ENCODE results near the gene ZDHHC11.
A peak's percentile ranks its signal among the peaks of the same experiment; 100 is the strongest.

ZDHHC11 gene

GRCh38 chr5:883475-884181 lies 32.8 kb upstream of the ZDHHC11 start:
- Histone ChIP-seq H3K4me2 (ENCODE audit: low read length, poor library complexity, severe bottlenecking) (no peak overlapping the region), H3K36me3 (ENCODE audit: control insufficient read depth in 1 of 2, insufficient read depth in 2 of 2, low read depth in 1 of 2, low read length in 2 of 2) (peaks cover 76 to 83% of the 10 kb centered on the region in 2 experiments), H2BK120ac (ENCODE audit: low read depth, low read length) (no peak overlapping the region), H3K14ac (ENCODE audit: low read length in 2 of 2) (no peak overlapping the region), H2AFZ (ENCODE audit: low read depth, low read length) (no peak overlapping the region), H2BK5ac (ENCODE audit: low read depth, low read length, poor library complexity, severe bottlenecking) (no peak overlapping the region), H3K4me3 (ENCODE audit: insufficient read depth in 1 of 2, low read depth in 1 of 2, low read length in 2 of 2) (no peak overlapping the region), H3K27me3 (ENCODE audit: control insufficient read depth in 1 of 2, insufficient read depth in 1 of 2, low read length in 2 of 2) (no peaks in the 10 kb centered on the region), H3K4me1 (ENCODE audit: control insufficient read depth, insufficient read depth, low read depth, low read length) (peaks cover 4% of the 10 kb centered on the region), H4K8ac (ENCODE audit: low read length) (no peak overlapping the region), H2AK5ac (ENCODE audit: low read length, severe bottlenecking) (no peak overlapping the region), H3K79me1 (replicated peaks; ENCODE audit: low read length, poor library complexity, severe bottlenecking) (peaks cover 44% of the 10 kb centered on the region), H3K27ac (ENCODE audit: low read length, poor library complexity, severe bottlenecking) (no peak overlapping the region), H2BK12ac (ENCODE audit: low read length in 2 of 2) (no peak overlapping the region), H4K91ac (ENCODE audit: low read length) (no peak overlapping the region), H2BK15ac (ENCODE audit: low read depth, poor library complexity, severe bottlenecking) (no peak overlapping the region), H3K4ac (ENCODE audit: low read depth in 1 of 2, low read length in 2 of 2) (no peak overlapping the region), H3K9me3 (ENCODE audit: control insufficient read depth, low read length) (no peaks in the 10 kb centered on the region), H3K9ac (ENCODE audit: low read length) (no peak overlapping the region), H3K23ac (ENCODE audit: low read length in 2 of 2) (no peak overlapping the region), H3K18ac (ENCODE audit: low read depth in 1 of 2, low read length in 2 of 2) (no peak overlapping the region)
- 93% methylated on average over 29 of the region's 29 CpGs for WGBS
- DNase-seq: no peak

GRCh38 chr5:882253-883183 lies 31.7 kb upstream of the ZDHHC11 start:
- Histone ChIP-seq H3K79me1 (replicated peaks; ENCODE audit: low read length, poor library complexity, severe bottlenecking) (peaks cover 46% of the 10 kb centered on the region), H3K36me3 (ENCODE audit: control insufficient read depth in 1 of 2, insufficient read depth in 2 of 2, low read depth in 1 of 2, low read length in 2 of 2) (peaks cover 77 to 80% of the 10 kb centered on the region in 2 experiments), H3K9me3 (ENCODE audit: control insufficient read depth, low read length) (no peaks in the 10 kb centered on the region), H3K14ac (ENCODE audit: low read length in 2 of 2) (no peak overlapping the region), H2BK12ac (ENCODE audit: low read length in 2 of 2) (peak overlapping the region in 1 of 2 experiments; percentile 18), H2BK15ac (ENCODE audit: low read depth, poor library complexity, severe bottlenecking) (no peak overlapping the region), H3K4me1 (ENCODE audit: control insufficient read depth, insufficient read depth, low read depth, low read length) (peaks cover 4% of the 10 kb centered on the region), H3K4me2 (ENCODE audit: low read length, poor library complexity, severe bottlenecking) (no peak overlapping the region), H2AFZ (ENCODE audit: low read depth, low read length) (no peak overlapping the region), H2BK5ac (ENCODE audit: low read depth, low read length, poor library complexity, severe bottlenecking) (no peak overlapping the region), H2BK120ac (ENCODE audit: low read depth, low read length) (no peak overlapping the region), H3K4ac (ENCODE audit: low read depth in 1 of 2, low read length in 2 of 2) (no peak overlapping the region), H3K27me3 (ENCODE audit: control insufficient read depth in 1 of 2, insufficient read depth in 1 of 2, low read length in 2 of 2) (no peaks in the 10 kb centered on the region), H3K27ac (ENCODE audit: low read length, poor library complexity, severe bottlenecking) (no peak overlapping the region), H2AK5ac (ENCODE audit: low read length, severe bottlenecking) (no peak overlapping the region), H3K18ac (ENCODE audit: low read depth in 1 of 2, low read length in 2 of 2) (no peak overlapping the region), H4K8ac (ENCODE audit: low read length) (no peak overlapping the region), H3K23ac (ENCODE audit: low read length in 2 of 2) (no peak overlapping the region), H4K91ac (ENCODE audit: low read length) (no peak overlapping the region), H3K4me3 (ENCODE audit: insufficient read depth in 1 of 2, low read depth in 1 of 2, low read length in 2 of 2) (no peak overlapping the region), H3K9ac (ENCODE audit: low read length) (no peak overlapping the region)
- DNase-seq: no peak
- 98% methylated on average over 33 of the region's 33 CpGs for WGBS

- no peak overlapping the region for H3K9ac ChIP-seq (ENCODE audit: low read length)
- WGBS: 95% methylated on average over 12 of the region's 12 CpGs
- H2AK5ac ChIP-seq (ENCODE audit: low read length, severe bottlenecking): no peak overlapping the region
- H3K4me1 ChIP-seq (ENCODE audit: control insufficient read depth, insufficient read depth, low read depth, low read length): peaks cover 4% of the 10 kb centered on the region
- no peaks in the 10 kb centered on the region for H3K27me3 ChIP-seq (ENCODE audit: control insufficient read depth in 1 of 2, insufficient read depth in 1 of 2, low read length in 2 of 2)
- no peak overlapping the region for H3K18ac ChIP-seq (ENCODE audit: low read depth in 1 of 2, low read length in 2 of 2)
- H3K27ac ChIP-seq (ENCODE audit: low read length, poor library complexity, severe bottlenecking): no peak overlapping the region
- H3K36me3 ChIP-seq (ENCODE audit: control insufficient read depth in 1 of 2, insufficient read depth in 2 of 2, low read depth in 1 of 2, low read length in 2 of 2): peaks cover 77 to 80% of the 10 kb centered on the region in 2 experiments
- no peak overlapping the region for H4K8ac ChIP-seq (ENCODE audit: low read length)
- no peak for DNase-seq
- H3K4me3 ChIP-seq (ENCODE audit: insufficient read depth in 1 of 2, low read depth in 1 of 2, low read length in 2 of 2): no peak overlapping the region
- H2BK5ac ChIP-seq (ENCODE audit: low read depth, low read length, poor library complexity, severe bottlenecking): no peak overlapping the region
- peaks cover 52% of the 10 kb centered on the region for H3K79me1 ChIP-seq (replicated peaks; ENCODE audit: low read length, poor library complexity, severe bottlenecking)
- H3K23ac ChIP-seq (ENCODE audit: low read length in 2 of 2): no peak overlapping the region
- H2AFZ ChIP-seq (ENCODE audit: low read depth, low read length): no peak overlapping the region
- H3K14ac ChIP-seq (ENCODE audit: low read length in 2 of 2): no peak overlapping the region
- H2BK120ac ChIP-seq (ENCODE audit: low read depth, low read length): no peak overlapping the region
- no peak overlapping the region for H2BK15ac ChIP-seq (ENCODE audit: low read depth, poor library complexity, severe bottlenecking)
- H3K4ac ChIP-seq (ENCODE audit: low read depth in 1 of 2, low read length in 2 of 2): no peak overlapping the region
- H2BK12ac ChIP-seq (ENCODE audit: low read length in 2 of 2): no peak overlapping the region
- no peak overlapping the region for H3K4me2 ChIP-seq (ENCODE audit: low read length, poor library complexity, severe bottlenecking)
- H3K9me3 ChIP-seq (ENCODE audit: control insufficient read depth, low read length): no peaks in the 10 kb centered on the region
- no peak overlapping the region for H4K91ac ChIP-seq (ENCODE audit: low read length)
Measured at GRCh38 chr5:881551-881935, 30.8 kb upstream of the ZDHHC11 start.

- H3K9ac ChIP-seq (ENCODE audit: low read length): no peak overlapping the region
- no peak overlapping the region for H2BK15ac ChIP-seq (ENCODE audit: low read depth, poor library complexity, severe bottlenecking)
- H2AFZ ChIP-seq (ENCODE audit: low read depth, low read length): no peak overlapping the region
- no peak overlapping the region for H3K4ac ChIP-seq (ENCODE audit: low read depth in 1 of 2, low read length in 2 of 2)
- H2BK12ac ChIP-seq (ENCODE audit: low read length in 2 of 2): no peak overlapping the region
- H3K4me2 ChIP-seq (ENCODE audit: low read length, poor library complexity, severe bottlenecking): no peak overlapping the region
- no peak overlapping the region for H4K8ac ChIP-seq (ENCODE audit: low read length)
- 97% methylated on average over 35 of the region's 35 CpGs for WGBS
- H3K9me3 ChIP-seq (ENCODE audit: control insufficient read depth, low read length): no peaks in the 10 kb centered on the region
- no peak overlapping the region for H2BK5ac ChIP-seq (ENCODE audit: low read depth, low read length, poor library complexity, severe bottlenecking)
- no peak overlapping the region for H3K27ac ChIP-seq (ENCODE audit: low read length, poor library complexity, severe bottlenecking)
- no peak overlapping the region for H2BK120ac ChIP-seq (ENCODE audit: low read depth, low read length)
- H3K18ac ChIP-seq (ENCODE audit: low read depth in 1 of 2, low read length in 2 of 2): no peak overlapping the region
- H3K23ac ChIP-seq (ENCODE audit: low read length in 2 of 2): no peak overlapping the region
- H4K91ac ChIP-seq (ENCODE audit: low read length): no peak overlapping the region
- H3K27me3 ChIP-seq (ENCODE audit: control insufficient read depth in 1 of 2, insufficient read depth in 1 of 2, low read length in 2 of 2): no peaks in the 10 kb centered on the region
- no peak overlapping the region for H3K14ac ChIP-seq (ENCODE audit: low read length in 2 of 2)
- no peak overlapping the region for H3K4me3 ChIP-seq (ENCODE audit: insufficient read depth in 1 of 2, low read depth in 1 of 2, low read length in 2 of 2)
- no peak for DNase-seq
- peaks cover 4% of the 10 kb centered on the region for H3K4me1 ChIP-seq (ENCODE audit: control insufficient read depth, insufficient read depth, low read depth, low read length)
- peaks cover 77 to 80% of the 10 kb centered on the region in 2 experiments for H3K36me3 ChIP-seq (ENCODE audit: control insufficient read depth in 1 of 2, insufficient read depth in 2 of 2, low read depth in 1 of 2, low read length in 2 of 2)
- H2AK5ac ChIP-seq (ENCODE audit: low read length, severe bottlenecking): no peak overlapping the region
- peaks cover 51% of the 10 kb centered on the region for H3K79me1 ChIP-seq (replicated peaks; ENCODE audit: low read length, poor library complexity, severe bottlenecking)
Measured at GRCh38 chr5:880816-881550, 30.2 kb upstream of the ZDHHC11 start.

Measured in mesenchymal stem cell (in vitro differentiated cells and primary cell).